ENCODE data around the gene HYDIN. TPM values are rescaled to one million over a fixed set of nuclear protein-coding genes. Genes with fewer than 3 reads are reported as not detected.

Gene HYDIN
- total and polyA plus RNA-seq, 2 experiments from 2014 or later, result 3.1 to 7.7 TPM

DNA sequence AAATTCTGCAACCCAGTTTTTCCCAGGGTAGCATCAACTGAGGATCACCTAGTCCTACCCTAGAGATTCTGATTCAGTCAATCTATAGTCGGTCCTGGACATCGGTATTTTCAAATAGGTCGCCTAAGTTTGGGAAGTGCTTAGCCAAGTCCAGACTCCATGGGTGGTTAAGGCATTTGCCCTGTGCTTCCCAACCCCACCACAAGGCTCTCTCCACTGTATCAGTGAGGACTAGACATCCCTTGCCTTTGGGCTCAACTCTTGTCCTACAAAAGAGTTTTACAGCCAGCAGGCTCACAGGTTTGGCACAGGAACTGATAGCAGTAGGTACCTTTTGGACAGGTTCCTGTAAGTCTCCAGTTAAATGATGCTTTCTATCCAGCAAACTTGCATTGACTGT lies 13.8 kb downstream of the HYDIN start:
- no peaks in the 10 kb centered on the region for H3K27me3 Mint-ChIP-seq (ENCODE audit: insufficient read depth, low read depth, poor library complexity)
- no peaks in the 10 kb centered on the region for H3K36me3 Mint-ChIP-seq (ENCODE audit: low read depth)
- H3K9me3 Mint-ChIP-seq, result no peaks in the 10 kb centered on the region; the same call in 2 of the 3 replicates
- no peak overlapping the region for H2AFZ ChIP-seq
- H3F3A ChIP-seq (replicated peaks; ENCODE audit: low read depth), result no peaks in the 10 kb centered on the region
- H3K4me2 ChIP-seq, result no peak overlapping the region
- no peaks in the 10 kb centered on the region for H3K27me3 ChIP-seq (ENCODE audit: insufficient read depth)
- ATAC-seq (peak; percentile 82), DNase-seq (ENCODE audit: low spot score) (peak; percentile 49)
- H3K4me3 Mint-ChIP-seq, result no peak overlapping the region
- peaks cover 14% of the 10 kb centered on the region; the same call in 2 of the 3 replicates for H3K4me1 Mint-ChIP-seq
- no peaks in the 10 kb centered on the region for H3K9me2 ChIP-seq (ENCODE audit: insufficient read depth)
- H3K36me3 ChIP-seq (ENCODE audit: insufficient read depth), result no peaks in the 10 kb centered on the region
- TF ChIP-seq POLR2AphosphoS5 (IDR thresholded peaks at IDR 0.05; ENCODE audit: low read depth) (no peak), ZNF331 (CRISPR knock-in tag; IDR thresholded peaks at IDR 0.05; ENCODE audit: low read depth) (no peak), EZH2 (IDR thresholded peaks at IDR 0.05; ENCODE audit: low read depth, unreplicated experiment) (no peak), ZNF114 (CRISPR knock-in tag; IDR thresholded peaks at IDR 0.05) (no peak), EZH2phosphoT487 (IDR thresholded peaks at IDR 0.05; ENCODE audit: unreplicated experiment) (no peak), NANOG (IDR thresholded peaks at IDR 0.05; ENCODE audit: borderline replicate concordance) (no peak), STAT1 (IDR thresholded peaks at IDR 0.05; ENCODE audit: unreplicated experiment) (no peak), CREB1 (CRISPR knock-in tag; IDR thresholded peaks at IDR 0.05; ENCODE audit: low read depth) (no peak)
- TF ChIP-seq, protein P1, sequence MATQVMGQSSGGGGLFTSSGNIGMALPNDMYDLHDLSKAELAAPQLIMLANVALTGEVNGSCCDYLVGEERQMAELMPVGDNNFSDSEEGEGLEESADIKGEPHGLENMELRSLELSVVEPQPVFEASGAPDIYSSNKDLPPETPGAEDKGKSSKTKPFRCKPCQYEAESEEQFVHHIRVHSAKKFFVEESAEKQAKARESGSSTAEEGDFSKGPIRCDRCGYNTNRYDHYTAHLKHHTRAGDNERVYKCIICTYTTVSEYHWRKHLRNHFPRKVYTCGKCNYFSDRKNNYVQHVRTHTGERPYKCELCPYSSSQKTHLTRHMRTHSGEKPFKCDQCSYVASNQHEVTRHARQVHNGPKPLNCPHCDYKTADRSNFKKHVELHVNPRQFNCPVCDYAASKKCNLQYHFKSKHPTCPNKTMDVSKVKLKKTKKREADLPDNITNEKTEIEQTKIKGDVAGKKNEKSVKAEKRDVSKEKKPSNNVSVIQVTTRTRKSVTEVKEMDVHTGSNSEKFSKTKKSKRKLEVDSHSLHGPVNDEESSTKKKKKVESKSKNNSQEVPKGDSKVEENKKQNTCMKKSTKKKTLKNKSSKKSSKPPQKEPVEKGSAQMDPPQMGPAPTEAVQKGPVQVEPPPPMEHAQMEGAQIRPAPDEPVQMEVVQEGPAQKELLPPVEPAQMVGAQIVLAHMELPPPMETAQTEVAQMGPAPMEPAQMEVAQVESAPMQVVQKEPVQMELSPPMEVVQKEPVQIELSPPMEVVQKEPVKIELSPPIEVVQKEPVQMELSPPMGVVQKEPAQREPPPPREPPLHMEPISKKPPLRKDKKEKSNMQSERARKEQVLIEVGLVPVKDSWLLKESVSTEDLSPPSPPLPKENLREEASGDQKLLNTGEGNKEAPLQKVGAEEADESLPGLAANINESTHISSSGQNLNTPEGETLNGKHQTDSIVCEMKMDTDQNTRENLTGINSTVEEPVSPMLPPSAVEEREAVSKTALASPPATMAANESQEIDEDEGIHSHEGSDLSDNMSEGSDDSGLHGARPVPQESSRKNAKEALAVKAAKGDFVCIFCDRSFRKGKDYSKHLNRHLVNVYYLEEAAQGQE (IDR thresholded peaks at IDR 0.05; ENCODE audit: unreplicated experiment), result no peak
- TF ChIP-seq, protein P2, sequence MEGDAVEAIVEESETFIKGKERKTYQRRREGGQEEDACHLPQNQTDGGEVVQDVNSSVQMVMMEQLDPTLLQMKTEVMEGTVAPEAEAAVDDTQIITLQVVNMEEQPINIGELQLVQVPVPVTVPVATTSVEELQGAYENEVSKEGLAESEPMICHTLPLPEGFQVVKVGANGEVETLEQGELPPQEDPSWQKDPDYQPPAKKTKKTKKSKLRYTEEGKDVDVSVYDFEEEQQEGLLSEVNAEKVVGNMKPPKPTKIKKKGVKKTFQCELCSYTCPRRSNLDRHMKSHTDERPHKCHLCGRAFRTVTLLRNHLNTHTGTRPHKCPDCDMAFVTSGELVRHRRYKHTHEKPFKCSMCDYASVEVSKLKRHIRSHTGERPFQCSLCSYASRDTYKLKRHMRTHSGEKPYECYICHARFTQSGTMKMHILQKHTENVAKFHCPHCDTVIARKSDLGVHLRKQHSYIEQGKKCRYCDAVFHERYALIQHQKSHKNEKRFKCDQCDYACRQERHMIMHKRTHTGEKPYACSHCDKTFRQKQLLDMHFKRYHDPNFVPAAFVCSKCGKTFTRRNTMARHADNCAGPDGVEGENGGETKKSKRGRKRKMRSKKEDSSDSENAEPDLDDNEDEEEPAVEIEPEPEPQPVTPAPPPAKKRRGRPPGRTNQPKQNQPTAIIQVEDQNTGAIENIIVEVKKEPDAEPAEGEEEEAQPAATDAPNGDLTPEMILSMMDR (conservative IDR thresholded peaks at IDR 0.05; ENCODE audit: low read depth in 2 of 2), result no peak
- TF ChIP-seq, protein P3, sequence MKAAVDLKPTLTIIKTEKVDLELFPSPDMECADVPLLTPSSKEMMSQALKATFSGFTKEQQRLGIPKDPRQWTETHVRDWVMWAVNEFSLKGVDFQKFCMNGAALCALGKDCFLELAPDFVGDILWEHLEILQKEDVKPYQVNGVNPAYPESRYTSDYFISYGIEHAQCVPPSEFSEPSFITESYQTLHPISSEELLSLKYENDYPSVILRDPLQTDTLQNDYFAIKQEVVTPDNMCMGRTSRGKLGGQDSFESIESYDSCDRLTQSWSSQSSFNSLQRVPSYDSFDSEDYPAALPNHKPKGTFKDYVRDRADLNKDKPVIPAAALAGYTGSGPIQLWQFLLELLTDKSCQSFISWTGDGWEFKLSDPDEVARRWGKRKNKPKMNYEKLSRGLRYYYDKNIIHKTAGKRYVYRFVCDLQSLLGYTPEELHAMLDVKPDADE (IDR thresholded peaks at IDR 0.05), result no peak
- 0 out of 2 replicates have a peak, but pooled peaks cover 6% of the 10 kb centered on the region for H3K4me1 ChIP-seq (ENCODE audit: insufficient read depth)
- H4K20me1 ChIP-seq (replicated peaks; ENCODE audit: insufficient read depth), result no peaks in the 10 kb centered on the region
- no peak overlapping the region for H3K27ac ChIP-seq (ENCODE audit: low read depth)
- no peak overlapping the region for H3K27ac Mint-ChIP-seq
- no peak overlapping the region for H3K4me3 ChIP-seq
- no peaks in the 10 kb centered on the region for H3K79me2 ChIP-seq (replicated peaks; ENCODE audit: insufficient read depth)

All from GM23338 (cell line).